Measurements from ENCODE around the gene CFAP68. TPM values are rescaled to one million over a fixed set of nuclear protein-coding genes. Genes with fewer than 3 reads are reported as not detected.
A peak's percentile ranks its signal among the peaks of the same experiment; 100 is the strongest.

Gene CFAP68
- total and polyA plus RNA-seq, 2 of the 13 experiments (the other 11 are each of a cell fraction or from before 2014, with no cell fraction given): 22.2 to 25.6 TPM

- TF ChIP-seq THAP9 (CRISPR knock-in tag; IDR thresholded peaks at IDR 0.05; ENCODE audit: borderline replicate concordance) (peak; percentile 22; the same call in 1 of the 2 replicates), CBFB (CRISPR knock-in tag; IDR thresholded peaks at IDR 0.05) (no peak), ARHGAP35 (CRISPR knock-in tag; IDR thresholded peaks at IDR 0.05; ENCODE audit: borderline replicate concordance) (no peak), ZNF496 (CRISPR knock-in tag; IDR thresholded peaks at IDR 0.05; ENCODE audit: insufficient replicate concordance) (no peak), ZKSCAN8 (CRISPR knock-in tag; IDR thresholded peaks at IDR 0.05; ENCODE audit: borderline replicate concordance) (no peak), GABPB1 (CRISPR knock-in tag; IDR thresholded peaks at IDR 0.05) (peak; percentile 41; the same call in 1 of the 2 replicates), SOX13 (IDR thresholded peaks at IDR 0.05) (no peak), SOX13 (CRISPR knock-in tag; conservative IDR thresholded peaks at IDR 0.05 in 1 of 2, IDR thresholded peaks at IDR 0.05 in 1 of 2) (peak in 1 of 2 experiments; percentile 38; a peak in 1 of 4 replicates), MXD4 (CRISPR knock-in tag; IDR thresholded peaks at IDR 0.05) (no peak), HES4 (CRISPR knock-in tag; IDR thresholded peaks at IDR 0.05; ENCODE audit: borderline replicate concordance) (no peak), ZSCAN29 (CRISPR knock-in tag; conservative IDR thresholded peaks at IDR 0.05) (0 out of 2 replicates have a peak, but pooled peaks have one; percentile 43), ZNF678 (CRISPR knock-in tag; IDR thresholded peaks at IDR 0.05) (peak; percentile 25; the same call in 1 of the 2 replicates), ZBTB20 (CRISPR knock-in tag; IDR thresholded peaks at IDR 0.05; ENCODE audit: borderline replicate concordance, low read depth) (no peak), ZNF276 (CRISPR knock-in tag; IDR thresholded peaks at IDR 0.05; ENCODE audit: low read depth) (no peak), MYPOP (CRISPR knock-in tag; IDR thresholded peaks at IDR 0.05) (0 out of 2 replicates have a peak, but pooled peaks have one; percentile 32), ZNF773 (CRISPR knock-in tag; IDR thresholded peaks at IDR 0.05; ENCODE audit: borderline replicate concordance) (no peak), MAX (IDR thresholded peaks at IDR 0.05) (0 out of 2 replicates have a peak, but pooled peaks have one; percentile 39), SMARCC2 (IDR thresholded peaks at IDR 0.05) (no peak), NFIC (IDR thresholded peaks at IDR 0.05; ENCODE audit: low read length) (0 out of 2 replicates have a peak, but pooled peaks have one; percentile 22), PRPF4 (IDR thresholded peaks at IDR 0.05; ENCODE audit: low read depth, low read length, poor library complexity, severe bottlenecking) (no peak), ZNF207 (IDR thresholded peaks at IDR 0.05; ENCODE audit: borderline replicate concordance) (no peak), SALL1 (CRISPR knock-in tag; IDR thresholded peaks at IDR 0.05) (peak; percentile 45), MEIS2 (CRISPR knock-in tag; IDR thresholded peaks at IDR 0.05) (0 out of 2 replicates have a peak, but pooled peaks have one; percentile 44)
These were observed 39.3 kb downstream of the CFAP68 start, which contains the start of gene C11orf52 (continued) for GRCh38 chr11:111918390-111919256.
